Measurements from ENCODE around the gene MAGEA12.
"Not testable (repeated sequence)": the region's sequence is repeated elsewhere in the genome, so short reads cannot be mapped to it uniquely, and the experiment has no call there.

MAGEA12 gene

DNA sequence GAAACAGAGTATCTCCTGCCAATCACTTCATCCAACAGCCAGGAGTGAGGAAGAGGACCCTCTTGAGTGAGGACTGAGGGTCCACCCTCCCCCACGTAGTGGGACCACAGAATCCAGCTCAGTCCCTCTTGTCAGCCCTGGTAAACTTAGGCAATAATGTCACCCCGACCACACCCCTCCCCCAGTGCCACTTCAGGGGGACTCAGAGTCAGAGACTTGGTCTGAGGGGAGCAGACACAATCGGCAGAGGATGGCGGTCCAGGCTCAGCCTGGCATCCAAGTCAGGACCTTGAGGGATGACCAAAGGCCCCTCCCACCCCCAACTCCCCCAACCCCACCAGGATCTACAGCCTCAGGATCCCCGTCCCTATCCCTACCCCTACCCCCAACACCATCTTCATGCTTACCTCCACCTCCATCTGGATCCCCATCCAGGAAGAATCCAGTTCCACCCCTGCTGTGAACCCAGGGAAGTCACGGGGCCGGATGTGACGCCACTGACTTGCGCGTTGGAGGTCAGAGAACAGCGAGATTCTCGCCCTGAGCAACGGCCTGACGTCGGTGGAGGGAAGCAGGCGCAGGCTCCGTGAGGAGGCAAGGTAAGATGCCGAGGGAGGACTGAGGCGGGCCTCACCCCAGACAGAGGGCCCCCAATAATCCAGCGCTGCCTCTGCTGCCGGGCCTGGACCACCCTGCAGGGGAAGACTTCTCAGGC is at the start of gene MAGEA12, which contains the start of gene CSAG1:
MAGEA12 (plus strand) TSS at position 497 of the 715 bp plus-strand sequence. CDS start 2,405 bp downstream, outside the sequence.
CSAG1 (minus strand) TSS at position 461 of the 715 bp plus-strand sequence. CDS start 1,261 bp downstream, outside the sequence.
- peak; percentile 39 for DNase-seq

DNA sequence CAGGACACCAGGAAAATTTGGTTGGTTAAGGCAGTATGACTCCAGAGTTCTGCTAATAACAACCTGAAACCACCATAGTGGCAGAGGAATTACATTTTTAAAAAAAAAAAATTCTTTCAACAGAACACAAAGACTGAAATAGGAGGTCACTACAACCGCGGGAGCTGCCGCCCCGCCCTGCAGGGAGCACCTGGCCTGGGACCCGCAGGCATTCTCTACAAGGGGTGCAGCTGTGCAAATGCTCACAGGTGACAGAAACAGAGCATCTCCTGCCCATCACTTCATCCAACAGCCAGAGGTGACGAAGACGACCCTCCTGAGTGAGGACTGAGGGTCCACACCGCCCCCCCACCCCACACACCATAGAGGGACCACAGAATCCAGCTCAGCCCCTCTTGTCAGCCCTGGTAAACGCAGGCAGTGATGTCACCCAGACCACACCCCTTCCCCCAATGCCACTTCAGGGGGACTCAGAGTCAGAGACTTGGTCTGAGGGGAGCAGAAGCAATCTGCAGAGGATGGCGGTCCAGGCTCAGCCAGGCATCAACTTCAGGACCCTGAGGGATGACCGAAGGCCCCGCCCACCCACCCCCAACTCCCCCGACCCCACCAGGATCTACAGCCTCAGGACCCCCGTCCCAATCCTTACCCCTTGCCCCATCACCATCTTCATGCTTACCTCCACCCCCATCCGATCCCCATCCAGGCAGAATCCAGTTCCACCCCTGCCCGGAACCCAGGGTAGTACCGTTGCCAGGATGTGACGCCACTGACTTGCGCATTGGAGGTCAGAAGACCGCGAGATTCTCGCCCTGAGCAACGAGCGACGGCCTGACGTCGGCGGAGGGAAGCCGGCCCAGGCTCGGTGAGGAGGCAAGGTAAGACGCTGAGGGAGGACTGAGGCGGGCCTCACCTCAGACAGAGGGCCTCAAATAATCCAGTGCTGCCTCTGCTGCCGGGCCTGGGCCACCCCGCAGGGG is 35.3 kb upstream of the MAGEA12 start, which contains the start of gene MAGEA3:
MAGEA3 (plus strand) TSS at position 843 of the 980 bp plus-strand sequence. CDS start 2,039 bp downstream, outside the sequence.
- not testable (repeated sequence) for DNase-seq

DNA sequence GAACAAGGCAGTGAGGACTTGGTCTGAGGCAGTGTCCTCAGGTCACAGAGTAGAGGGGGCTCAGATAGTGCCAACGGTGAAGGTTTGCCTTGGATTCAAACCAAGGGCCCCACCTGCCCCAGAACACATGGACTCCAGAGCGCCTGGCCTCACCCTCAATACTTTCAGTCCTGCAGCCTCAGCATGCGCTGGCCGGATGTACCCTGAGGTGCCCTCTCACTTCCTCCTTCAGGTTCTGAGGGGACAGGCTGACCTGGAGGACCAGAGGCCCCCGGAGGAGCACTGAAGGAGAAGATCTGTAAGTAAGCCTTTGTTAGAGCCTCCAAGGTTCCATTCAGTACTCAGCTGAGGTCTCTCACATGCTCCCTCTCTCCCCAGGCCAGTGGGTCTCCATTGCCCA is 33.2 kb upstream of the MAGEA12 start:
- DNase-seq, result not testable (repeated sequence)

GRCh38 chrX:152706500-152706899 is 27.1 kb upstream of the MAGEA12 start:
- not testable (repeated sequence) for DNase-seq

DNA sequence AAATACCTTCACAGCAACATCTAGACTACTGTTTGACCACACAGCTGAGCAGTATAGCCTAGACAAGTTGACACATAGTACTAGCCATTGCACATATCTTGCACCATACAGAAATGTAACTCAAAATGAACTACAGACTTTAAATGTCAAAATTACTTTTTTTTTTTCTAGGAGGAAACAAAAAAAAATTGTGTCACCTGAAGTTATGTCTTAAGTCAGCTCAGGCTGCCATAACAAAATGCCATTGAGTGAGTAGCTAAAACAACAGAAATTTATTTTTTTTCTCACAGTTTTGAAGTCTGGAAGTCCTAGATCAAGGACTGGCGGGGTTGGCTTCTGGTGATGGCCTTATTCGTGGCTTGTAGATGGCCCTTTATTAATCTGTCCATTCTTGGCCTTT is 24.4 kb upstream of the MAGEA12 start, which contains the start of gene CSAG2:
CSAG2 (minus strand) TSS at position 101 of the 400 bp plus-strand sequence. CDS start 161 bp downstream, outside the sequence.
- not testable (repeated sequence) for DNase-seq

DNA sequence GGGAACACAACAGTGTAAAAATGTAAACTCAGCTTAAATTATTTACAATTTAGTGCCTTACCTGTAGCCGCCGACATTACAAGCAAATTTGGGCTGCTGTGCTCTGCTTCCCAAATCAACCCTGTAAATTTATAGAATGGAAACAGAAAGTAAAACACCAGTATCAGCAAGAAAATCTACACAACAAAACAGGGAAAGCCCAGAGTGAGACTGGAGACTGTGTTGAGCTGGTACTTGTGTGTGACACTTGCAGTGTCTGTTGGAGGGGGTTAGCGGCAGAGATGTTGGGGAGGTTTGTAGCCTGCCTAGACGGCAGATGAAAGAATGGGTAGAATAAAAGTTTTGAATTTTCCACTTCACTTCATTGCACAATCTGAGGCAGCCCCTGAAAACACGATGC is 20.4 kb upstream of the MAGEA12 start:
- DNase-seq, result not testable (repeated sequence)

DNA sequence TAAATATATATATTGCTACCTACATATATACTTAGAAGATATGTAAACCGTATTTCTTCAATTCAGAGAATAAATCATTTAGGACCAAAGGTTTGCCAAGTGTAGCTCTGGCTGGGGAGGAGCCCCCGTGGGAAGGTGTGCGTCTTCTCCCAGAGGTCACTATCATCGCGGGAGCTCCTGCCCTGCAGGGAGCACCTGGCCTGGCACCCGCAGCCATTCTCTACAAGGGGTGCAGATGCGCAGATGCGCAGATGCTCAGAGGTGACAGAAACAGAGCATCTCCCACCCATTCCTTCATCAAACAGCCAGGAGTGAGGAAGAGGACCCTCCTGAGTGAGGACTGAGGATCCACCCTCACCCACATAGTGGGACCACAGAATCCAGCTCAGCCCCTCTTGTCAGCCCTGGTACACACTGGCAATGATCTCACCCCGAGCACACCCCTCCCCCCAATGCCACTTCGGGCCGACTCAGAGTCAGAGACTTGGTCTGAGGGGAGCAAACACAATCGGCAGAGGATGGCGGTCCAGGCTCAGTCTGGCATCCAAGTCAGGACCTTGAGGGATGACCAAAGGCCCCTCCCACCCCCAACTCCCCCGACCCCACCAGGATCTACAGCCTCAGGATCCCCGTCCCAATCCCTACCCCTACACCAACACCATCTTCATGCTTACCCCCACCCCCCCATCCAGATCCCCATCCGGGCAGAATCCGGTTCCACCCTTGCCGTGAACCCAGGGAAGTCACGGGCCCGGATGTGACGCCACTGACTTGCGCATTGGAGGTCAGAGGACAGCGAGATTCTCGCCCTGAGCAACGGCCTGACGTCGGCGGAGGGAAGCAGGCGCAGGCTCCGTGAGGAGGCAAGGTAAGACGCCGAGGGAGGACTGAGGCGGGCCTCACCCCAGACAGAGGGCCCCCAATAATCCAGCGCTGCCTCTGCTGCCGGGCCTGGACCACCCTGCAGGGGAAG is 19.5 kb upstream of the MAGEA12 start, which contains the start of gene MAGEA2B:
MAGEA2B (plus strand) TSS at position 814 of the 973 bp plus-strand sequence. CDS start 2,479 bp downstream, outside the sequence.
- not testable (repeated sequence) for DNase-seq

DNA sequence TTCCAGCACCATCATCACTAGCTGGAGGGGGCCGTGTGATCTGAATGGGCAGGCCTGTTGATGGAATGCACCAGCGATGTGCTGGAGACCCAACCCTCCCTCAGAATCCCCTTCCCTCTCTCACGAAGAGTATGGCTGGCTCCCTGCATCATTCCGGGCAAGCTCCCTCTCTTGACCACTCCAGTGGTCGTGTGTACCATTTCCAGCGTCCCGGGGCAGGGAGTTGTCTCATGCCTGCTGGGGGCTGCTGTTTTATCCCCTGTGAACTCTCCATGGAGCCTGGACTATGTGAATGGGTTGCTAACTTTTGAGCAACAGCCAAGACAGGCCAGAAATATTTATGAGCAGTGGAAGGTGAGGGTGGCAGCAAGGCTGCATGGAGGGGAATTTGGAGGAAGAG is 8.1 kb upstream of the MAGEA12 start:
- no peak for DNase-seq

GRCh38 chrX:152734143-152734858 is 744 bp downstream of the MAGEA12 start:
- DNase-seq, result not testable (repeated sequence)

- no peak for DNase-seq
These were observed 1.5 kb downstream of the MAGEA12 start for GRCh38 chrX:152735101-152735500.

- DNase-seq, result no peak
These were observed 2.4 kb downstream of the MAGEA12 start for GRCh38 chrX:152735860-152736511.

DNA sequence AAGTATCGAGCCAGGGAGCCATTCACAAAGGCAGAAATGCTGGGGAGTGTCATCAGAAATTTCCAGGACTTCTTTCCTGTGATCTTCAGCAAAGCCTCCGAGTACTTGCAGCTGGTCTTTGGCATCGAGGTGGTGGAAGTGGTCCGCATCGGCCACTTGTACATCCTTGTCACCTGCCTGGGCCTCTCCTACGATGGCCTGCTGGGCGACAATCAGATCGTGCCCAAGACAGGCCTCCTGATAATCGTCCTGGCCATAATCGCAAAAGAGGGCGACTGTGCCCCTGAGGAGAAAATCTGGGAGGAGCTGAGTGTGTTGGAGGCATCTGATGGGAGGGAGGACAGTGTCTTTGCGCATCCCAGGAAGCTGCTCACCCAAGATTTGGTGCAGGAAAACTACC is 3.0 kb downstream of the MAGEA12 start:
- DNase-seq, result not testable (repeated sequence)

DNA sequence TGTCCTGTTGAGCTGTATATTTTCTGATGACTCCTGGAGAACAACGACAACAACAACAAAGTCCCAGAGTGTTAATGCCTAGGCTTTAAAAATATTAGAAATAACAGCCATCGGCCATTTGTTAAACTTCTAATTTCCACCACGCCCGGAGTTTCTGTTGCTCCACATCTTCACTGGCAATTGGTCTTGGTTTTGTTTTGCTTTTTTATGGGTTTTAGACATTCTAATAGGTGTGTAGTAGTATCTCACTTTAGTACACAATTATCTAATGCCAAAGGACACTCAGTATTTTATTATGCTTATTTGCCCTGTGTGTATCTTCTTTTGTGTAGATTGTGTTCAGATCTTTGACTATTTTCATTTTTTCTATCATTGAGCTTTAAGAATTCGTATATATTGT is 5.0 kb downstream of the MAGEA12 start:
- no peak for DNase-seq

- DNase-seq, result not testable (repeated sequence)
These were observed 20.4 kb downstream of the MAGEA12 start, which contains the start of gene MAGEA2 for GRCh38 chrX:152753686-152754650. Gene MAGEA2 (minus strand): TSS chrX:152753842. CDS start chrX:152751363, 2,479 bp downstream.

- DNase-seq, result not testable (repeated sequence)
These were observed 21.3 kb downstream of the MAGEA12 start for GRCh38 chrX:152754871-152755270.

DNA sequence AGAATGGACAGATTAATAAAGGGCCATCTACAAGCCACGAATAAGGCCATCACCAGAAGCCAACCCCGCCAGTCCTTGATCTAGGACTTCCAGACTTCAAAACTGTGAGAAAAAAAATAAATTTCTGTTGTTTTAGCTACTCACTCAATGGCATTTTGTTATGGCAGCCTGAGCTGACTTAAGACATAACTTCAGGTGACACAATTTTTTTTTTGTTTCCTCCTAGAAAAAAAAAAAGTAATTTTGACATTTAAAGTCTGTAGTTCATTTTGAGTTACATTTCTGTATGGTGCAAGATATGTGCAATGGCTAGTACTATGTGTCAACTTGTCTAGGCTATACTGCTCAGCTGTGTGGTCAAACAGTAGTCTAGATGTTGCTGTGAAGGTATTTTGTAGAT is 25.4 kb downstream of the MAGEA12 start, which contains the start of gene CSAG3:
CSAG3 (plus strand) TSS at position 301 of the 400 bp plus-strand sequence.
- not testable (repeated sequence) for DNase-seq

GRCh38 chrX:152759544-152759943 is 26.0 kb downstream of the MAGEA12 start:
- not testable (repeated sequence) for DNase-seq

DNA sequence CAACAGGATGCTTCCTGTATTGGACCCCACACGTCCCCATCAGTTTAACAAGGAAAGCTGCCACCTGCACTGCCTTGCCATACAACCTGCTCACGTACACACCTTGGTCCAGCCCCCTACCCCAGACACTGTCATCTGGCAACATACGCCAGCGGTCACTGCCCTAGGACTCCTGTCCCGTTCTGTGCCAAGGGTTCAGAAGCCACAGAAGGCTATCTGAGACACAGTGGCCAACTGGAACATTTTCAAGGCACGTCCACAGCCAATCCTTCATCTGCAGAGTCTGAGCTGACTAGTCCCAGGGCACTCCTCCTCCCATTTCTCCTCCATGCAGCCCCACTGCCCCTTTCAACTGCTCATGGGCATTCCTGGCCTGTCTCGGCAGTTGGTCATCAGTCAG is 28.0 kb downstream of the MAGEA12 start:
- not testable (repeated sequence) for DNase-seq

DNA sequence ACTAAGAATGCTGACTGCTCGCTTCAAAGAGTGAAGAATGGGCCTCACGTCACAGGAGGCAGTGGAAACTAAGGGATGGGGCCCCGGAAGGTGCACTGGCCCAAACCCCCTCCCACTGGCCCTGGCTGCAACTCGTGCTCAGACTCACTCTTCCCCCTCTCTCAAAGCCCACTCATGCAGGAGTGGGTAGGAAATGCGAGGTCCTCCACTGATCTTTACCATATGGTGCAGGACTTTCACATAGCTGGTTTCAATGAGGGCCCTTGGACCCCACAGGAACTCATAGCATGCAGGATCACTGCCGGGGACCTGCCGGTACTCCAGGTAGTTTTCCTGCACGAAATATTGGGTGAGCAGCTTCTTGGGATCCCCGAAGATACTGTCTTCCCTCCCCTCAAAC is 33.0 kb downstream of the MAGEA12 start:
- not testable (repeated sequence) for DNase-seq
